ENCODE data around the gene RARB.

Gene RARB

DNA sequence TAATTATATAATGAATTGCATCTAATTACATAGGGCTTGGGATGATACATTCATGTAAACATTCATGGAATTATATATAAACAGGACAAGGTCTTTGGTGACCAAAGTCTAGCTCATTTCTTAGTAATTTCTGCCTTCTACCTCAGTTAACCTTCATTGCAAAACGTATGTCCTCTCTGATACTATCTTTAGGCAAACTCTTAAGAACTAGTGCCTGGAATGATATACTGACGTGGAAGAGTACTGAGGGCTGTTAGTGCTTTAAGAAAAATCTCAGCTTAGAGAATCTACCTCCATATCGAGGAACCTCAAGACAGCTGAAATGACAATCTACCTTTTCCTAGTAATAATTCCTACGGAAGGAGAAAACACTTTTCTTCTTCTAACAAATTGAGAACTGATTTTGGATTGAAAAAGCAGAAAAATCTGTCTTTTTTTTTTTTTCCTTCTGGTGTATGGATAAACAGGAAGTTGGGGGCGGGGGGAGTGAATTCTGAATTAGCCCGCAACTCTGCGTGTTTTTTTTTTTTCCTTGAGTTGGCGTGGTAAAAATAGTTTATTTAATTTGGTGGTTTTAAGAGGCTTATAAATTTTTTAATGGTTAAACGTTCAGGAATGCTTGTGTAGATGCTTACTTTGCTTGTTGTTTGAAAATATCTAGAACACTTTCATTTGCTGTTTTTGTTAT, 43.2 kb downstream of the RARB start:
- DNase-seq, result no peak

- peak in 1 of 56 donors; percentile 11 for DNase-seq
Measured at GRCh38 chr3:25472153-25472552, 44.1 kb downstream of the RARB start.

- no peak for DNase-seq
Measured at GRCh38 chr3:25472731-25473130, 44.7 kb downstream of the RARB start.

GRCh38 chr3:25473246-25473645, 45.2 kb downstream of the RARB start:
- DNase-seq, result peak in 26 of 56 donors; percentile 7 to 73 (median 28)

- no peak for DNase-seq
Measured at GRCh38 chr3:25474052-25474451, 46.0 kb downstream of the RARB start.

DNA sequence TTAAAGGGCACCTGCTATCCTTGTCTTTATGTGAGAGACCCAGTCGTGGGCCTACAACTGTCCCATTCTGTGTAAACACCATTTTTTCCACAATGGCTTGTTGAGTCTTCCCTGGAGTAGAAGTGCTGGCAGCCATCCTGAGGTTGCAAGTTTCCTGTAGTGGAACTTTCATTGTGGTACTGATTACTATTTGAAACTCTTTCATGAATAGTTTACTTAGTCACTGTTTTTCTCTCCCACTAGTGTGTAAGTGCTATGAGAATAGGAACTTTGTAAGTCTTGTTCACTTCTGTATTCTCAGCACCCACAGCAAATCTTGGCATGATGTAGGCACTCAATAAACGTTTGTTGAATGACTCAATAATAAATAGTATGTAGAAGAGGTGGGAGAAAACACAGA, 48.6 kb downstream of the RARB start:
- peak in 2 of 56 donors; percentile 7 to 8 for DNase-seq

DNA sequence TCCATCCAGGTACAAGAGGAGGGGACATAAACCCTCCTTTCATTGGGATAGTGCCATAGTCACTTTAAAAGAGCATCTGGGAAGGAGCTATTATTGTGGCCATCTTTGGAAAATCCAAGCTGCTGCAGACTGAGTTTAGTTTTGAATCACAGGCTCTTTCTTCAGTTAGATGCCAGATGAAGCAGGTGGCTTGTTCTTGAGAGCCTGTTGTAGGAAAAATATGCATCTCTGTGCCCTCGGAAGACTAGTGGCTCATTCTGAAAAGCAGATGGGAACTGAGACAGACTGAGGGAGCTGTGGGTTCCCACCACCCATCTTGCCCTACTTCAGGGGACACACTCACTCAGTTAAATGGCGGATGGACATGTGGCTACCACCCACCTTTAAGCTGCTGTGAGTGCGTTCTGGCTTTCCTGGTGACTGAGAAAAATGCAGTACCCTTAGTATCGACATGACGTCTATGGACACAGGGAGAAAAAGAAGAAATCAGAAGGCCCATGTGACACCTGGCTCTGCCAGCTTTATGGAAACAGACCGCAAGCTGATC, 50.2 kb downstream of the RARB start:
- no peak for DNase-seq

DNA sequence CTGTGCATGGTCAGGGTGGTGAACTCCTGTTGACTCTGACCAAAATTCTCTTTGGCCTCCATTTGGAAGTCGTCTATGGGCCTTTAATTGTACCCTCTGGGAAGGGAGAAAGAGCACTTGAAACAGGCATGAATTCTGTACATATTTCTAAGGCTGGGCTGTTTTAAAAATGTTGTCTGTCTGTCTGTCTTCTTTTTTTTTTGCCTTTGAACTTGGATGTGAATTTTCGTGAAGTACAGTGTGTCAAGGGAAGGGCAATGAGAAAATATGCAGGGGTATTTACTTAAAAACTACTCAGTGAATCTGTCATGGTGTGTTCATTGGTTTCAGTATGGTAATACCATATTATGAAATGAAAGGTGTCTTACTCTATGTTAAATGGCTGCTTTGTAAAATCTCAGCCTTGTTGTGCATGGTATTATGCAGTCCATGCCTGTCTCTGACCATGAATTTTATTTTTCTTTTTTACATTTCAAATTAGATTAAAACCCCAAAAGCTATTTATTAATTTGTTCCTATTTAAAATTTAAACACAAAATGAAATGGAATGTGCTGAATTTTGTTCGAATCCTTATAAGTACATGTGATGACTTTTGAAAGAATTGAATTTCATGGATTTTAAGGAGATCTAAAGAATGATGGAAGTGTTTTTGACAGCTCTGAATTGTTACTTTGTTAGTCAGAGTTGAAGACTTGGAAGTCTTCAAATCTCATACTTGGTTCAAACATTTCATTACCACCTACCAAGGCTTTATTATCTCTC, 51.1 kb downstream of the RARB start:
- DNase-seq, result no peak

DNA sequence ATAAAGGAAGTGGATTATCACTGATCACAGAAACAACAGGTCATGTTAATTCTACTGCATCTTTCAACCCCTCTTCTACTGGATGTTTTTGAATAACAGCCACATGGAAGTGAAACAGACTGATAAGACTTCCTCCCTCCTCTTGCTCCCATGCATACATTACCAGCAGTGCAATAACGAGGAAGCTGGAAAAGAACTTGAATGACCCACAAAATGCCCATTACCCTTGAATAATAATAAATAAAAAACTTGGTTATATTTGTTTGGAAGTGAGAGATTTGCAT, 51.6 kb downstream of the RARB start:
- DNase-seq, result no peak

- DNase-seq, result no peak
Measured at GRCh38 chr3:25480811-25481210, 52.7 kb downstream of the RARB start.

DNA sequence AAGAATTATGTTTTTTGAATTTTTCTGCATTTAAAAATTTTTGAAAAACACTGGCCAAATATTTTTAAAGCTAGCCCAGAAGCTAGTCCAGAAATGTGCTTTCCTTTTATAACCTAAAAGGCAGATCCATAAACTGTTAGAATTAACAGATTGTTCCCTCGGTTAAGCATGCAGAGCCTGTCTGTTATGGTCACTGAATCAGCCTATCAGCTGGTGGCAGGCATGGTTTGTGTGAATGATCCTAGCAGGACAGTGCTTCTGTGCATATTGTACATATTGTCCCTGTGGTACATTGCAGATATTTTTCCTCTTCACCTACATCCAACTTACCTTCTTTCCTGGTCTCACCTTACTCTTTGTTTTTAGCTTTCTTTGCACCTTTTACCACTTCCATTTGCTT, 53.3 kb downstream of the RARB start:
- no peak for DNase-seq

DNA sequence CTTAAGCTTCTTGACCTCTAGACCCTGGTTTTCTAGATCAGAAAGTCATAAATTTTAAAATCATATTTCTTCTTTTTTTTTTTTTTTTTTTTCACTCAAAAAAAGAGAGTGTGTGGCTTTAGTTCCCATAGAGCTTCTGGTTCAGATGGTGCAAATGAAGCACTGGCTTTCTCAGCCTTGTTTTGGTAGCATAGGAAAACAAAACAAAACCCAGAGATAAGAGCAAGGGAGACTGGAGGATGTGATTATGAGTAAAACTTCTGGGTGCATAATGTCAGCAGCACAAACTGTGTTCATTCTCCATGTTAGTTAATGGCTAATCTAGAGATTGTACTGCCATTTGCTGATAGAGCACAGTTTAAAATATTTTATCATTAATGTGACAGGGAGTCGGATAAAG, 55.4 kb downstream of the RARB start:
- no peak for DNase-seq

DNA sequence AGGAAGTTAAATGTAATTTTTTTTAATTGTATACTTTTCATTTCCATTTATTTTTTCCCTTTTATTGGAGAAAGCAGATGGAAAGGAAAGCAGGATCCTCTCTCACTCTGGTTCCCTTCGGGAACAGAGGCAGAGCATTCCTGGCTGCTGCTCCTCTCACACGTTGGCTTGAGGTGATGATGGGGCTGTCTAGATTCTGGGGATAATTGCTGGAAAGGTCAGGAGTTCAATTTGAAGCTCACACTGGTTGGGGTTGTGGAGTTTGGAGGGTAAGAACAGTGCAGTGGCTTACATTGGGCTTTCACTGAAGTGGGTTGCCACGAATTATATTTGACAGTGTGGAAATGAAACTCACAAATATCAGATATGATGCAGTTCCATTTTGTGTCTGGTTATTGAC, 57.6 kb downstream of the RARB start:
- no peak for DNase-seq

DNA sequence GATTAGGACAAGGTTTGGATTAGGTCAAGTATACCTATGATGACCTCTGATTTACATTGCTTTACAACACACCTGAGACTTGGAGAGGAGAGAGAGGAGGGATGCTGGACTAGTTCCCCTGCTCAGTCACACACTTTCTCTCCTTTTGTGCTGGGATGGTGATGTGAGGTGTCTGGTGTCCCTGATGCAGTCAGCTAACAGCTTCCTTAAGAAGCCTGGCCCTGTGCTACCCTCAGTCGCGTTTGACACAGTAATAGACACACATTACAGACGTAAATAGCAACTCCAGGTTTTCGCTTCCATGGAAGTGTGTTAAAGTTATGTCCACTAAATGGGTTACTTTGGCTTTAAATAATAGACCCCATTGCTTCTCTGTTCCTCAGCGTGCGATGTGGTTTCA, 58.9 kb downstream of the RARB start:
- no peak for DNase-seq

DNA sequence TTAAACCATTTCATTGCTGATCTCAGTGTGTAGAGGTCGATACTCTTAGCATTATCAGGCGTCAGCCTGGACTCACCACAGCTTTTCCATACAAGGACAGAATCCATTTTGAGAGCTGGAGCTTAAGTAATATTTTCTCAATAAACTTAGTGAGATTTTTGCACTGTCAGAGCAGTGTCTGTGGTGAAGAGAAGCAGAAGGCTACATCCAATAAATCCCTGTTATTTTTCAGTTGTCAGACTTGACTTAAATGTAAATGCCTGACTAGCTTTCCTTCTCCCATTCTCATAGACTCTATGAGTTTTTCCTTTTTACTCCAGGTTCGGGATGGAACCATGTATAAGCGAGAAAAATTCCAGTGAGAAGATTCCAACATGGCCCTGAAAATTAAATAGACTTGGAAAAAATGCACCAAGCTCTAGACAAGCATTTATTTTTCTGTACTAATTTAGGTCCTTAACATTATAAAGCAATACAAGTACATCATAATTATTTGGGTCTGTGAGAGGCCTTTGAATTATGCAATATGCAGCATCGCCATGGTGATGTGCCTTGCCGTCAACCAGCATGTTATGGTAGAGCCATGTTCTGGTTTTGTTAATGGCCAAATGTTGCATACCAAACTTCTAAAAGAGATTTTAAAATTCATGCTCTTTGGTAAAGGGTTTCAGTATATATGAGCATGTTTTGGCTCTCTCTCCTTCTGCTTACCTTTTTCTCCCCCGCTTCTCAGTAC, 62.0 kb downstream of the RARB start:
- no peak for DNase-seq

DNA sequence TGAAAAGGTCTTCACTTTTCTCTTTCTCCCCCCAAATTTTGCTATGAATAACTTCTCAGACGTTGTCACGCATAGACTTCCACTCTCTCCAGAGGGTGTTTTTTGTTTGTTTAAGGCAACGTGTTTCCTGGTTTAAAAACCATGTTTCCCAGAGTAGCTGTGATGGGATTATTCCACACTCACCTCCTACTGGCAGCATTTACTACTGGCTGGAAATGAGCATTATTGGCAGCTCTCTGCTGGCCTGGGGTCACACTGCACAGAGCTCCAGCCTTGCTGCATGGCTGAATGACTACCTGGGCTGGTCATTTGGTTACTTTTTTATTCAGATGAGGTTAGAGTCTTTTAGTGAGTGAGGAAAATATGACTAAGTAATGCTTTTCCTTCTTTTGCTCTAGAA, 65.2 kb downstream of the RARB start:
- DNase-seq, result no peak

DNA sequence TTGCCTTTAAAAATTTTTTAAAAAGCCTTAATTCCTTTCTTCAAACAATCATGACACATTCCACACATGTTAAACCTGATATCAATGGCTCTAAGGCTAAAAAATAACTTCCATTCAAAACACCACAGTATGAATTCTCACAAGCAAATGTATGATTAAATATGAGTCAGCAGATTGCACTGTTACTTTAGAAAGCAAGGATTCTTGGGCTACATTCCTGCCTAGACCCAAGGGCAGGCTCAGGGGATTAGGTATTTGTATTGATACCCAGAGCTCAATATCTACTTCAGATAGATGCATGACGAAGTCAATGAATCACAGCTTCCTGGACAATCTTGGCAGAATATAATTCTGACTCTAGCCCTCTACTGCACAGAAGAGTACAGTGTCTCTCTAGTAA, 65.7 kb downstream of the RARB start:
- DNase-seq, result no peak

- no peak for DNase-seq
Measured at GRCh38 chr3:25495304-25495703, 67.2 kb downstream of the RARB start.

GRCh38 chr3:25495726-25496253, 67.7 kb downstream of the RARB start:
- no peak for DNase-seq

DNA sequence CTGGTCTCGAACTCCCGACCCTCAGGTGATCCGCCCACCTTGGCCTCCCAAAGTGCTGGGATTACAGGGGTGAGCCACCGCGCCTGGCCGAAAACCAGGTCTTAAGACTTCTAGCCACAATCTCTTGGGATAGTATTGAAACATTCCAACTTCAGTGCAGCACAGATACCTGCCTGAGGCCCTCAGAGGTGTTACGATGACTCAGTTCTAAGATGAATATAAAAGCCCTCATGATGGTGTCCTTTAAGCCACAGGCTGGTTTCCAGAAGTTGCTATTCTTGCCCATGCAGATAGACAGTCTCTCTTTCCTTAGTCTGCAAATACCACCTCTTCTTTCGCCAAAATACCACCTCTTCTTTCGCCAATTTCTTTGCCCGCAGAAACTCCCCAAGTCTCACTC, 69.0 kb downstream of the RARB start:
- no peak for DNase-seq

DNA sequence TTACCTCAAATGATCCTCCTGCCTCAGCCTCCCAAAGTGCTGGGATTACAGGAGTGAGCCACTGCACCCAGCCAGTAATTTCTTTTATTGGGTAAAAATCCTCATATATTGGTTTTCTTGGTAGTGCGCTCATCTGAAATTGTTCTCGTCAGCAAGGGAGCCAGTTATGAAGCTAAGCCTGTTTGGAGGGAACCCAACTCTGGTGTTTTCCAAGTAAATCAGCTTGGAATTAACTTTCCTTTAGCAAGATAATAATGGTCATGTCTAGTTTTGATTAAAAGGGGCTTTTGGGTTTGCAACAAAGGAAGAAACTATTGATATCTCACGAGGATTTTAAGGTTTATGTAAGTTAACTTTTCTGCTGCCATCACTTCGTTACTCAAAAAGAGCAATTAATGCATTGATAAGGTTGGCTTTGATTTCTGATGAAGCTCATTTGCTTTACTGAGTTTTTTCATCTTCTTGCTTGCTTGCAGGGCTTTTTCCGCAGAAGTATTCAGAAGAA, 72.7 kb downstream of the RARB start:
- DNase-seq, result no peak

- no peak for DNase-seq
Measured at GRCh38 chr3:25502233-25502632, 74.2 kb downstream of the RARB start.
